ENCODE data around the gene TP53INP2. TPM values are rescaled to one million over a fixed set of nuclear protein-coding genes. Genes with fewer than 3 reads are reported as not detected.

Gene TP53INP2
- total and polyA plus RNA-seq, 9 of the 15 experiments (the other 6 are each of a cell fraction or from before 2014, with no cell fraction given), result 0.43 to 5.0 (median 1.3) TPM

DNA sequence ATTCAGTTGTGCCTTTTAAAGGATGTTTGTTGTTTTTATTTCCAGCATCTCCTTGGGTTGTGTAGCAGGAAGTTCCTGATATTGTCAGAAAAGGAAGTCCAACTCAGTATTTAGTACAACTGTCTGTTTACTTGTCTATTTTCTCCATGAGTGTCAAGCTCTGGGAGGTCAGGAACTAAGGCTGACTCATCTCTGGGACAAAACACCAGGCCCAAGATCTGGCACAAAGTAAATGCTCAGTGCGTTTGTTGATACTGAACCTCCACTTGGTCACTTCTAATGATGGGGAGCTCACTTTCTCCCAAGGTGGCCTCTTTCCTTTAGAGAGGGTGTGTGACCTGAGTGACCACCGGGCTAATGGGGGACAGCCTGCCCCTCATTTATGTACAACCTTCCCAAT is 14.7 kb upstream of the TP53INP2 start (continued):
- TF ChIP-seq CBX8 (IDR thresholded peaks at IDR 0.05; ENCODE audit: borderline replicate concordance, extremely low read depth, low read depth, low read length, poor library complexity, severe bottlenecking), result no peak
- no peak for TF ChIP-seq ZNF354B (CRISPR knock-in tag; IDR thresholded peaks at IDR 0.05)
- peak; percentile 23; the same call in 1 of the 2 replicates for TF ChIP-seq SPI1 (IDR thresholded peaks at IDR 0.05; ENCODE audit: borderline replicate concordance, low read depth, low read length)
- 0 out of 2 replicates have a peak, but pooled peaks have one; percentile 10 for TF ChIP-seq ATF7 (IDR thresholded peaks at IDR 0.05)
- TF ChIP-seq, protein P1, sequence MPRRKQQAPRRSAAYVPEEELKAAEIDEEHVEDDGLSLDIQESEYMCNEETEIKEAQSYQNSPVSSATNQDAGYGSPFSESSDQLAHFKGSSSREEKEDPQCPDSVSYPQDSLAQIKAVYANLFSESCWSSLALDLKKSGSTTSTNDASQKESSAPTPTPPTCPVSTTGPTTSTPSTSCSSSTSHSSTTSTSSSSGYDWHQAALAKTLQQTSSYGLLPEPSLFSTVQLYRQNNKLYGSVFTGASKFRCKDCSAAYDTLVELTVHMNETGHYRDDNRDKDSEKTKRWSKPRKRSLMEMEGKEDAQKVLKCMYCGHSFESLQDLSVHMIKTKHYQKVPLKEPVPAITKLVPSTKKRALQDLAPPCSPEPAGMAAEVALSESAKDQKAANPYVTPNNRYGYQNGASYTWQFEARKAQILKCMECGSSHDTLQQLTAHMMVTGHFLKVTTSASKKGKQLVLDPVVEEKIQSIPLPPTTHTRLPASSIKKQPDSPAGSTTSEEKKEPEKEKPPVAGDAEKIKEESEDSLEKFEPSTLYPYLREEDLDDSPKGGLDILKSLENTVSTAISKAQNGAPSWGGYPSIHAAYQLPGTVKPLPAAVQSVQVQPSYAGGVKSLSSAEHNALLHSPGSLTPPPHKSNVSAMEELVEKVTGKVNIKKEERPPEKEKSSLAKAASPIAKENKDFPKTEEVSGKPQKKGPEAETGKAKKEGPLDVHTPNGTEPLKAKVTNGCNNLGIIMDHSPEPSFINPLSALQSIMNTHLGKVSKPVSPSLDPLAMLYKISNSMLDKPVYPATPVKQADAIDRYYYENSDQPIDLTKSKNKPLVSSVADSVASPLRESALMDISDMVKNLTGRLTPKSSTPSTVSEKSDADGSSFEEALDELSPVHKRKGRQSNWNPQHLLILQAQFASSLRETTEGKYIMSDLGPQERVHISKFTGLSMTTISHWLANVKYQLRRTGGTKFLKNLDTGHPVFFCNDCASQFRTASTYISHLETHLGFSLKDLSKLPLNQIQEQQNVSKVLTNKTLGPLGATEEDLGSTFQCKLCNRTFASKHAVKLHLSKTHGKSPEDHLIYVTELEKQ (CRISPR knock-in tag; IDR thresholded peaks at IDR 0.05), result no peak
- TF ChIP-seq ZNF551 (CRISPR knock-in tag; IDR thresholded peaks at IDR 0.05), result no peak
- TF ChIP-seq, protein P2, sequence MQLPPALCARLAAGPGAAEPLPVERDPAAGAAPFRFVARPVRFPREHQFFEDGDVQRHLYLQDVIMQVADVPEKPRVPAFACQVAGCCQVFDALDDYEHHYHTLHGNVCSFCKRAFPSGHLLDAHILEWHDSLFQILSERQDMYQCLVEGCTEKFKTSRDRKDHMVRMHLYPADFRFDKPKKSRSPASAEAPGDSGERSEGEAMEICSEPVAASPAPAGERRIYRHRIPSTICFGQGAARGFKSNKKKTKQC (CRISPR knock-in tag; IDR thresholded peaks at IDR 0.05), result no peak
- TF ChIP-seq ZNF830 (CRISPR knock-in tag; IDR thresholded peaks at IDR 0.05), result no peak
- no peak for TF ChIP-seq PTBP1 (IDR thresholded peaks at IDR 0.05; ENCODE audit: low read depth, low read length)
- TF ChIP-seq RB1 (IDR thresholded peaks at IDR 0.05; ENCODE audit: low read depth), result no peak
- no peak for TF ChIP-seq MTA2 (IDR thresholded peaks at IDR 0.05; ENCODE audit: low read depth)
- TF ChIP-seq FOXJ3 (CRISPR knock-in tag; IDR thresholded peaks at IDR 0.05), result no peak
- TF ChIP-seq, protein P3, sequence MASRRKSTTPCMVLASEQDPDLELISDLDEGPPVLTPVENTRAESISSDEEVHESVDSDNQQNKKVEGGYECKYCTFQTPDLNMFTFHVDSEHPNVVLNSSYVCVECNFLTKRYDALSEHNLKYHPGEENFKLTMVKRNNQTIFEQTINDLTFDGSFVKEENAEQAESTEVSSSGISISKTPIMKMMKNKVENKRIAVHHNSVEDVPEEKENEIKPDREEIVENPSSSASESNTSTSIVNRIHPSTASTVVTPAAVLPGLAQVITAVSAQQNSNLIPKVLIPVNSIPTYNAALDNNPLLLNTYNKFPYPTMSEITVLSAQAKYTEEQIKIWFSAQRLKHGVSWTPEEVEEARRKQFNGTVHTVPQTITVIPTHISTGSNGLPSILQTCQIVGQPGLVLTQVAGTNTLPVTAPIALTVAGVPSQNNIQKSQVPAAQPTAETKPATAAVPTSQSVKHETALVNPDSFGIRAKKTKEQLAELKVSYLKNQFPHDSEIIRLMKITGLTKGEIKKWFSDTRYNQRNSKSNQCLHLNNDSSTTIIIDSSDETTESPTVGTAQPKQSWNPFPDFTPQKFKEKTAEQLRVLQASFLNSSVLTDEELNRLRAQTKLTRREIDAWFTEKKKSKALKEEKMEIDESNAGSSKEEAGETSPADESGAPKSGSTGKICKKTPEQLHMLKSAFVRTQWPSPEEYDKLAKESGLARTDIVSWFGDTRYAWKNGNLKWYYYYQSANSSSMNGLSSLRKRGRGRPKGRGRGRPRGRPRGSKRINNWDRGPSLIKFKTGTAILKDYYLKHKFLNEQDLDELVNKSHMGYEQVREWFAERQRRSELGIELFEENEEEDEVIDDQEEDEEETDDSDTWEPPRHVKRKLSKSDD (conservative IDR thresholded peaks at IDR 0.05; ENCODE audit: low read length), result no peak
- no peak for TF ChIP-seq POLR2AphosphoS2 (IDR thresholded peaks at IDR 0.05; ENCODE audit: low read length)
- TF ChIP-seq SMARCB1 (IDR thresholded peaks at IDR 0.05; ENCODE audit: insufficient read length, low read depth), result no peak
- TF ChIP-seq ZNF134 (CRISPR knock-in tag; conservative IDR thresholded peaks at IDR 0.05), result no peak
- no peak for TF ChIP-seq CSDE1 (IDR thresholded peaks at IDR 0.05)
- TF ChIP-seq GABPB1 (CRISPR knock-in tag; IDR thresholded peaks at IDR 0.05), result no peak
- TF ChIP-seq SAP30 (IDR thresholded peaks at IDR 0.05; ENCODE audit: borderline replicate concordance, insufficient read depth, low read depth, low read length, poor library complexity, severe bottlenecking), result no peak
- no peak for TF ChIP-seq PYGO2 (tag; IDR thresholded peaks at IDR 0.05)
- no peak for TF ChIP-seq KDM4B (IDR thresholded peaks at IDR 0.05; ENCODE audit: borderline replicate concordance in 2 of 2, low read depth in 1 of 2)
- no peak for TF ChIP-seq HLTF (IDR thresholded peaks at IDR 0.05)
- TF ChIP-seq, protein P4, sequence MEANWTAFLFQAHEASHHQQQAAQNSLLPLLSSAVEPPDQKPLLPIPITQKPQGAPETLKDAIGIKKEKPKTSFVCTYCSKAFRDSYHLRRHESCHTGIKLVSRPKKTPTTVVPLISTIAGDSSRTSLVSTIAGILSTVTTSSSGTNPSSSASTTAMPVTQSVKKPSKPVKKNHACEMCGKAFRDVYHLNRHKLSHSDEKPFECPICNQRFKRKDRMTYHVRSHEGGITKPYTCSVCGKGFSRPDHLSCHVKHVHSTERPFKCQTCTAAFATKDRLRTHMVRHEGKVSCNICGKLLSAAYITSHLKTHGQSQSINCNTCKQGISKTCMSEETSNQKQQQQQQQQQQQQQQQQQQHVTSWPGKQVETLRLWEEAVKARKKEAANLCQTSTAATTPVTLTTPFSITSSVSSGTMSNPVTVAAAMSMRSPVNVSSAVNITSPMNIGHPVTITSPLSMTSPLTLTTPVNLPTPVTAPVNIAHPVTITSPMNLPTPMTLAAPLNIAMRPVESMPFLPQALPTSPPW (CRISPR knock-in tag; IDR thresholded peaks at IDR 0.05), result no peak
